ENCODE measurements around the gene C1orf216. TPM values are rescaled to one million over a fixed set of nuclear protein-coding genes. Genes with fewer than 3 reads are reported as not detected.

The C1orf216 gene
- total and polyA plus RNA-seq, 2 of the 8 experiments (the other 6 are each of a cell fraction or from before 2014, with no cell fraction given) = 7.5 to 10.8 TPM

DNA sequence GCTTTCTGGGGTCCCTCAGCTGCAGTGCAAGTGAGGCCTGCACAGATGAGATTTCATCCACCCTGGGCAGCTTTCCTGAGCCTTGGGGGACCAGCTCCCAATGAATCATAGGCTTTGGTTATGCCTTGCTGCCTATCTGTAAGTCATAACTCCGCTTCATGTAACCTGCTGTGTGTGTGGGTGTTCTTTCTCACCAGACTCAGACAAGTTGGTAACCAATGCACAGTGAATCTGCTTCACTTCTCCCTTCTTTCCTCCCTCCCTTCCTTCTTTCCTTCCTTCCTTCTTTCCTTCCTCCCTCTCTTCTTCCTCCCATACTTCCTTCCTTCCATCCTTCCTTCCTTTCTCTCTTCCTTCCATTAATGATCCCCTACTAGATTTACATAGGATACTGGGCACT lies 42.9 kb downstream of the C1orf216 start (continued):
- TF ChIP-seq, protein P1, sequence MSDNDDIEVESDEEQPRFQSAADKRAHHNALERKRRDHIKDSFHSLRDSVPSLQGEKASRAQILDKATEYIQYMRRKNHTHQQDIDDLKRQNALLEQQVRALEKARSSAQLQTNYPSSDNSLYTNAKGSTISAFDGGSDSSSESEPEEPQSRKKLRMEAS (IDR thresholded peaks at IDR 0.05) = no peak
- TF ChIP-seq POLR2A (IDR thresholded peaks at IDR 0.05; ENCODE audit: control extremely low read depth in 1 of 2, low read depth in 2 of 2, low read length in 2 of 2) (no peak), NANOG (IDR thresholded peaks at IDR 0.05; ENCODE audit: insufficient read depth, low read depth, low read length, poor library complexity, severe bottlenecking) (no peak), POU5F1 (IDR thresholded peaks at IDR 0.05; ENCODE audit: low read depth, low read length) (no peak)
